ENCODE data around the gene CFAP299. TPM values are rescaled to one million over a fixed set of nuclear protein-coding genes. Genes with fewer than 3 reads are reported as not detected.
"Not testable (repeated sequence)": the region's sequence is repeated elsewhere in the genome, so short reads cannot be mapped to it uniquely, and the experiment has no call there.

The CFAP299 gene
- total RNA-seq, 4 donors from 2014 or later = 0.79 TPM; not detected in 3

DNA sequence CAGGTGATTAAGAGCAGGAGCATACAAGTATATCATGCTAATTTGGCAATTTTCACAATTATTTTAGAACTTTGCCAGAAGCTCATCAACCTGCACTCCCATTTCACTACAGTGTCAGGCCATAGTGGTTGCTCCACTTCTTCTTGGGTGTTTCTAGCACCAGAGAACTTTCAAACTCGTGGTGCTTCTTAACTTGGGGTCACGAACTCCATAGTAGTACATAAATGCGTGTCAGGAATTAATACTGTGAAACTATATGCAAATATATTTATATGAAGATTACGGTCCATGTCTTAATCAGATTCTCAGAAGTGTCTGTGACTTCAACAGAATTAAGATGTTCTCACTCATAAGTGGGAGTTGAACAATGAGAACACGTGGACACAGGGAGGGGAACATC lies 440.6 kb downstream of the CFAP299 start:
- ATAC-seq (ENCODE audit: low FRiP score) (no peak), DNase-seq (ENCODE audit: low spot score) (no peak)
- TF ChIP-seq, protein P1, sequence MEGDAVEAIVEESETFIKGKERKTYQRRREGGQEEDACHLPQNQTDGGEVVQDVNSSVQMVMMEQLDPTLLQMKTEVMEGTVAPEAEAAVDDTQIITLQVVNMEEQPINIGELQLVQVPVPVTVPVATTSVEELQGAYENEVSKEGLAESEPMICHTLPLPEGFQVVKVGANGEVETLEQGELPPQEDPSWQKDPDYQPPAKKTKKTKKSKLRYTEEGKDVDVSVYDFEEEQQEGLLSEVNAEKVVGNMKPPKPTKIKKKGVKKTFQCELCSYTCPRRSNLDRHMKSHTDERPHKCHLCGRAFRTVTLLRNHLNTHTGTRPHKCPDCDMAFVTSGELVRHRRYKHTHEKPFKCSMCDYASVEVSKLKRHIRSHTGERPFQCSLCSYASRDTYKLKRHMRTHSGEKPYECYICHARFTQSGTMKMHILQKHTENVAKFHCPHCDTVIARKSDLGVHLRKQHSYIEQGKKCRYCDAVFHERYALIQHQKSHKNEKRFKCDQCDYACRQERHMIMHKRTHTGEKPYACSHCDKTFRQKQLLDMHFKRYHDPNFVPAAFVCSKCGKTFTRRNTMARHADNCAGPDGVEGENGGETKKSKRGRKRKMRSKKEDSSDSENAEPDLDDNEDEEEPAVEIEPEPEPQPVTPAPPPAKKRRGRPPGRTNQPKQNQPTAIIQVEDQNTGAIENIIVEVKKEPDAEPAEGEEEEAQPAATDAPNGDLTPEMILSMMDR (IDR thresholded peaks at IDR 0.05) = no peak

DNA sequence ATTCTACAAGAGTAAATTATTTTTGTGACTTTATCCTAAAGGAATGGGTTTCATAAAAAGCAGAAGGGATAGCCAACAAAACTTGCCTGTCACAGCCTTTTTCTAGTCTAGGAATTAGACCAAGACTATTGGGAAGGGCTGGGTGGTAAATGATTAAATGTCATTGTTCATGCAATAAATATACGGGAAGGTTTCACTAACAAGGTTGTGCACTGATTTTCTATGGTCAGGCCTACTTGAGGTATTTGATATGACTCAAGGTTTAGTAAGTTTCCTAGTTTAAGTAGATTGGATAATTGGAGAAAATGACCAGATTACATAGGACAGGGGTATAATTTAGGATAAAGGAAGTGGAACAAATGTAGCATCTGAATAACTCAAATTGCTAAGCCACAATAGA lies 445.9 kb downstream of the CFAP299 start:
- ATAC-seq (ENCODE audit: low FRiP score) = no peak
- TF ChIP-seq, protein P1 (IDR thresholded peaks at IDR 0.05) = no peak
- DNase-seq (ENCODE audit: low spot score) = no peak

DNA sequence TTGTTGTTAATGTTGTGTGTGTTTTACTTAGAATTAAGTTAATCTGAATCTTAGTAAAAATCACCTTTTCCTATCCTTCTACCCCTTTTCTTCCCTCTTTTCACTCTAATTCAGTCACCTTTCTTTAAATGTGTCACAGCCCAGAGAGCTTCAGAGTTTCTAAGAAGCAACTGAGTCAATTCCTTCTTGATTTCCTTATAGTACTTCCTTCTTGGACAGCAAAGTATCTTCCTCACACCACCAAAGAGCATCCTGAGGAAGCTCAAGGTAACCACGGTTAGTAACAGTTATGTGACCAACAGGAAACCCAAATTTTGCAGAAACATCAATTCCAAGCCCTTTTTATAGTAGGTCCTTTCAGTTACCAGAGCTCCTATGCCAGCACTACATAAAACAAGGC lies 451.8 kb downstream of the CFAP299 start:
- TF ChIP-seq, protein P1 (IDR thresholded peaks at IDR 0.05) = no peak
- DNase-seq (ENCODE audit: low spot score) = no peak
- ATAC-seq (ENCODE audit: low FRiP score) = no peak

DNA sequence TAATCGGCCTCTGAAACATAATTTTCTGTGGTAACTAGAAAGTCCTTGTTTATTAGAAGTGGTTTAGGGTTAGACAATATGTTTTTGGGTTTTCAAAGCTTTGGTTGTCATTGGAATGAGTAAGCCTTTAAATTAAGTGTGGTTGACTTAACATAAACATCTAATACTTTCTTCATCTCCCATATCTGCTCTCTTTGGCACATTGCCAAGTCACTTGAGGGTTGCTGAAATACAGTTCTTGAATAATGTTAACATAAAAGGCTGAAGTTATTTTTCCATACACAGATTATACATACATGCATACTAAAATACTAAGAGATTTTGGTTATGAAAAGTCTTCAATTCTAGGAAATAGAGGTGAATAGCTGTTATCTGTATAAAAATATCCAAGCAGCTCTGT lies 453.3 kb downstream of the CFAP299 start:
- TF ChIP-seq, protein P1 (IDR thresholded peaks at IDR 0.05) = no peak
- ATAC-seq (ENCODE audit: low FRiP score) = no peak
- DNase-seq (ENCODE audit: low spot score) = no peak

DNA sequence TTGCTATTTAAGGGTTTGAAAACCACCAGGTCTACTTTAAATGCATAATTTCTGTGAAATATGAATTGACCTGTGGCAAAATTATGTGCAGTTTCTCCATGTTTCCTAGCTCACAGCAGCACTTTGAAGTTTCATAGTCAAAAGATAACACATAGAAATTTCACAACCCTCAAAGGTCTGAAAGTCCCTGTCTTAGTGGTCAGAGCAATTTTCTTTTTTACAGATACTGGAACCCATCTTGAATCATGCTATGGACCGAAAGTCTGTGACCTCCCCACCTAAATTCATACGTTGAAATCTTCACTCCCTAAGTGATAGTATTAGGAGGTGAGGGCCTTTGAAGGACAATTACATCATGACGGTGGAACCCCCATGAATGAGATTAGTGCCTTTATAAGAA lies 454.6 kb downstream of the CFAP299 start:
- DNase-seq (ENCODE audit: low spot score) = no peak
- no peak for ATAC-seq (ENCODE audit: low FRiP score)
- TF ChIP-seq, protein P1 (IDR thresholded peaks at IDR 0.05) = no peak

DNA sequence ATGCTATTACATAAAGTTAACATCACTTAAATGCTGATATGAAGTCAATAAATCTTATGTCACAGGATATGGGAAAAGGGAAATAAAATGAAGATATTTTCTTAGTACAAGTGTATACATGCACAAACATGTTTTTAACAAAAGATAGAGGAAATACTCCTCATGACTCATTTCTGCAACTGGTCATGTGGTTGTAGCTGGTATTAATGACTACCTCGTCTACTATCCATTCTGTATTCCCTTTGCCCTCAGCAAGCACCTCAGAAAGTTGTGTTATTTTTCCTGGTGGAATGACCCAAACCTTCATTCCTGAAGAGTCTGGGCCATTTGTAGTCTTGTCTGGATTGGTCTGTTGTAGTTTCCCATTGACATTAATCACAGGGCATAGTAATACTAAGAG lies 458.1 kb downstream of the CFAP299 start:
- ATAC-seq (ENCODE audit: low FRiP score); DNase-seq (ENCODE audit: low spot score): not testable (repeated sequence)

DNA sequence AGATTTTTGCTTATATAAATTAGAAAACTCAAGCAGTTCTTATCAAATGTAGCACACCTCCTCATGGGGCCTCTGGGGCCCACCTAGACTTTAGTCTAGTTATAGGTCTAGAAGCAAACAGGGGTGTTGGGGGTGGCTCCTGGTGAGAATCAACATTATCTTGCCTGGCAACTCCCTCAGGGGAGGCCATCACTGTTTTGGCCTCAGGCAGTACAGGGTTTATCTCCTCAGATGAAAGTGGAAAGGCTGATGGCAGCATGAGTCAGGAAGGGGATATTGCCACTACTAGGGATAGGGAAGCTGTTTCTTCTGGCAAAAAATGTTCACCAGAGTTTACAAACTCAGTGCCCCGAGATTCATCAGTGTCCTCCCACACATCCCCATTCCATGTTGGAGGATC lies 462.6 kb downstream of the CFAP299 start:
- DNase-seq (ENCODE audit: low spot score) (no peak), ATAC-seq (ENCODE audit: low FRiP score) (no peak)
- TF ChIP-seq, protein P1 (IDR thresholded peaks at IDR 0.05) = no peak

DNA sequence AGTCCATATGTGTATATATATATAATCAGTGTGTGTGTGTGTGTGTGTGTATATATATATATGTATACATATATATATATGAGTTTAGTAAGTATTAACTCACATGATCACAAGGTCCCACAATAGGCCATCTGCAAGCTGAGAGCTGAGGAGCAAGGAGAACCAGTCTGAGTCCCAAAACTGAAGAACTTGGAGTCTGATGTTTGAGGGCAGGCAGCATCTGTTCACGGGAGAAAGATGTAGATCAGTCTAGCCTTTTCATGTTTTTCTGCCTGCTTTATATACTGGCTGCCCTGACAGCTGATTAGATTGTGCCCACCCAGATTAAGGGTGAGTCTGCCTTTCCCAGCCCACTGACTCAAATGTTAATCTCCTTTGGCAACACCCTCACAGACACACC lies 465.2 kb downstream of the CFAP299 start:
- not testable (repeated sequence) for DNase-seq (ENCODE audit: low spot score)

More for the DNA sequence above, 465.2 kb downstream of the CFAP299 start:
- ATAC-seq (ENCODE audit: low FRiP score) = not testable (repeated sequence)

Data from omental fat pad (tissue), 4 donors.